GM12873 (cell line): Measurements from ENCODE around the gene B4GALNT3.

Experiments
- CTCF ChIP-seq: IDR thresholded peaks from 2 replicates; pipeline ENCODE4 v1.5.1; 2012; ENCODE audit warnings: low read depth, mild to moderate bottlenecking, moderate library complexity, low read length, control low read depth; ENCODE audit not compliant: insufficient read depth; ENCODE audit errors: missing control alignments

The B4GALNT3 gene

GRCh38 chr12:608921-609320 is 149.2 kb downstream of the B4GALNT3 start:
- TF ChIP-seq CTCF: no peak

GRCh38 chr12:611721-612120 is 152.0 kb downstream of the B4GALNT3 start:
- TF ChIP-seq CTCF: no peak

GRCh38 chr12:612293-612692 is 152.6 kb downstream of the B4GALNT3 start:
- TF ChIP-seq CTCF: no peak

- no peak for TF ChIP-seq CTCF
These were observed 153.1 kb downstream of the B4GALNT3 start for GRCh38 chr12:612886-613285.
